GM18951 (cell line): ENCODE results near the gene PPP4R4.
"Not testable (repeated sequence)": the region's sequence is repeated elsewhere in the genome, so short reads cannot be mapped to it uniquely, and the experiment has no call there.

Experiments used
- POLR2A ChIP-seq: IDR thresholded peaks from 4 replicates; pipeline ENCODE4 v1.6.1; 2011; ENCODE audit warnings: mild to moderate bottlenecking; ENCODE audit not compliant: insufficient read length, insufficient read depth; ENCODE audit errors: extremely low read depth
- in situ Hi-C: fragments of 300-500 bp; cut with MboI; formaldehyde crosslinking; loops from one replicate; pipeline ENCODE4 v1.12.0; 2022; ENCODE audit warnings: low sequenced_read_pairs, mixed read lengths, inconsistent platforms; ENCODE audit not compliant: unreplicated experiment

Gene PPP4R4

GRCh38 chr14:94136575-94137331 is 37.4 kb upstream of the PPP4R4 start:
- TF ChIP-seq POLR2A, result no peak
- in situ Hi-C loops, result loop anchor here (10.0 kb wide), 1 partner anchor 102 kb away; no protein-coding TSS in a partner anchor

- in situ Hi-C loops, result loop anchor here (10.0 kb wide), 1 partner anchor 103 kb away; no protein-coding TSS in a partner anchor
Observed at GRCh38 chr14:94138251-94138650, 35.9 kb upstream of the PPP4R4 start.

GRCh38 chr14:94139006-94139405 is 35.1 kb upstream of the PPP4R4 start:
- TF ChIP-seq POLR2A, result no peak
- in situ Hi-C loops, result loop anchor here (10.0 kb wide), 1 partner anchor 104 kb away; no protein-coding TSS in a partner anchor

More at GRCh38 chr14:94138251-94138650, 35.9 kb upstream of the PPP4R4 start:
- TF ChIP-seq POLR2A, result no peak

GRCh38 chr14:94139421-94139820 is 34.7 kb upstream of the PPP4R4 start:
- no peak for TF ChIP-seq POLR2A
- in situ Hi-C loops, result loop anchor here (10.0 kb wide), 1 partner anchor 105 kb away; no protein-coding TSS in a partner anchor

GRCh38 chr14:94142247-94142646 is 31.9 kb upstream of the PPP4R4 start:
- no peak for TF ChIP-seq POLR2A
- in situ Hi-C loops, result no loop called here

GRCh38 chr14:94142836-94143235 is 31.3 kb upstream of the PPP4R4 start:
- no peak for TF ChIP-seq POLR2A
- in situ Hi-C loops, result no loop called here

GRCh38 chr14:94143239-94143638 is 30.9 kb upstream of the PPP4R4 start:
- in situ Hi-C loops, result no loop called here
- no peak for TF ChIP-seq POLR2A

GRCh38 chr14:94143711-94144110 is 30.4 kb upstream of the PPP4R4 start:
- TF ChIP-seq POLR2A, result no peak
- in situ Hi-C loops, result no loop called here

GRCh38 chr14:94144765-94145164 is 29.4 kb upstream of the PPP4R4 start:
- in situ Hi-C loops, result no loop called here
- no peak for TF ChIP-seq POLR2A

GRCh38 chr14:94145902-94146527 is 28.1 kb upstream of the PPP4R4 start:
- no peak for TF ChIP-seq POLR2A
- in situ Hi-C loops, result no loop called here

GRCh38 chr14:94152676-94153075 is 21.4 kb upstream of the PPP4R4 start:
- in situ Hi-C loops, result no loop called here
- TF ChIP-seq POLR2A, result no peak

GRCh38 chr14:94153750-94154342 is 20.3 kb upstream of the PPP4R4 start:
- no peak for TF ChIP-seq POLR2A
- in situ Hi-C loops, result no loop called here

GRCh38 chr14:94156143-94156542 is 18.0 kb upstream of the PPP4R4 start:
- in situ Hi-C loops, result not testable (repeated sequence)

- no peak for TF ChIP-seq POLR2A
- in situ Hi-C loops, result no loop called here
Observed at GRCh38 chr14:94157197-94157596, 16.9 kb upstream of the PPP4R4 start.
